Left lung (tissue), 10 donors: ENCODE measurements around the gene SH3TC1. TPM values are rescaled to one million over a fixed set of nuclear protein-coding genes. Genes with fewer than 3 reads are reported as not detected.
A peak's percentile ranks its signal among the peaks of the same experiment; 100 is the strongest.

Experiments
- ATAC-seq: fragments of 200-7000 bp; cut with Tn5 transposase; one replicate; pipeline ENCODE4 v1.9.1; 2020; ENCODE audit warnings: moderate library complexity
- DNase-seq, 4 donors: peaks; one replicate each; pipeline ENCODE4 v3.0.0-alpha.2; 2013 to 2020
- H3K27ac ChIP-seq, 2 donors: fragments of 200-600 bp; sonication (generic) in 1 of 2; one replicate each; pipeline versions ENCODE4 v1.5.0 to v1.8.0; 2020 to 2021
- H3K27me3 ChIP-seq, 2 donors: fragments of 200-600 bp; sonication (generic) in 1 of 2; one replicate each; pipeline versions ENCODE4 v1.5.0 to v1.8.0; 2020 to 2021
- H3K36me3 ChIP-seq, 2 donors: fragments of 200-600 bp; sonication (generic) in 1 of 2; one replicate each; pipeline versions ENCODE4 v1.5.0 to v1.8.0; 2020 to 2021
- H3K4me1 ChIP-seq, 2 donors: fragments of 200-600 bp; one replicate each; pipeline ENCODE4 v1.8.0; 2021
- H3K4me3 ChIP-seq, 2 donors: fragments of 200-600 bp; sonication (generic) in 1 of 2; one replicate each; pipeline versions ENCODE4 v1.5.0 to v1.8.0; 2020 to 2021; ENCODE audit warnings: mild to moderate bottlenecking in 1 of 2
- H3K9me3 ChIP-seq, 2 donors: fragments of 200-600 bp; sonication (generic) in 1 of 2; one replicate each; pipeline versions ENCODE4 v1.5.0 to v1.8.0; 2020 to 2021
- CTCF ChIP-seq, 2 donors: fragments of 200-600 bp; sonication (generic) in 1 of 2; IDR thresholded peaks; one replicate each; pipeline versions ENCODE4 v1.5.0 to v1.8.0; 2021; ENCODE audit warnings: antibody characterized with exemption in 2 of 2
- intact Hi-C, 2 donors: fragments of 100-400 bp; cut with DNase I; formaldehyde crosslinking; loops; one replicate each; pipeline versions ENCODE4 v1.11.2 to v1.14.2; 2022
- polyA plus RNA-seq, 6 donors: library from polyadenylated mRNA; unstranded; fragments of 120-200 nt; gene quantifications; one replicate each; pipeline ENCODE4 v1.2.1, GENCODE V29; 2013; ENCODE audit not compliant: insufficient read length in 6 of 6
- total RNA-seq, 2 donors: library from RNA; stranded (reverse); fragmentation: NEBNext Ultra II Directional; extraction: Animal tissue kit (Norgen Biotek cat#: 25700); gene quantifications; one replicate each; pipeline ENCODE4 v1.2.1, GENCODE V29; 2021
- donor health status: DM: no; HTN: yes; CAD: no.
- donor health status: DM: no; HTN: no; CAD: no.

Gene SH3TC1
- total and polyA plus RNA-seq, 8 donors: 22.0 to 46.1 (median 28.3) TPM

GRCh38 chr4:8159537-8160232 is 39.4 kb upstream of the SH3TC1 start:
- H3K9me3 ChIP-seq: no peaks in the 10 kb centered on the region
- peaks cover 4 to 39% of the 10 kb centered on the region in 2 donors for H3K27me3 ChIP-seq
- TF ChIP-seq CTCF (IDR thresholded peaks at IDR 0.05): no peak
- peak overlapping the region; percentile 59 to 72 for H3K4me3 ChIP-seq
- DNase-seq (no peak), ATAC-seq (no peak)
- H3K36me3 ChIP-seq: no peaks in the 10 kb centered on the region
- intact Hi-C loops: no loop called here
- H3K4me1 ChIP-seq: peaks cover 10 to 23% of the 10 kb centered on the region in 2 donors
- no peak overlapping the region for H3K27ac ChIP-seq

- intact Hi-C loops: no loop called here
- Histone ChIP-seq H3K9me3 (no peaks in the 10 kb centered on the region), H3K27ac (no peak overlapping the region), H3K36me3 (no peaks in the 10 kb centered on the region), H3K4me1 (peaks cover 10 to 23% of the 10 kb centered on the region in 2 donors), H3K27me3 (peaks cover 4 to 39% of the 10 kb centered on the region in 2 donors), H3K4me3 (no peak overlapping the region)
- no peak for TF ChIP-seq CTCF (IDR thresholded peaks at IDR 0.05)
- DNase-seq: peak in 1 of 4 donors; percentile 37
- ATAC-seq: no peak
Observed at GRCh38 chr4:8160233-8160560, 38.9 kb upstream of the SH3TC1 start.

GRCh38 chr4:8160572-8160971 is 38.5 kb upstream of the SH3TC1 start:
- peaks cover 10 to 23% of the 10 kb centered on the region in 2 donors for H3K4me1 ChIP-seq
- H3K9me3 ChIP-seq: no peaks in the 10 kb centered on the region
- peaks cover 4 to 39% of the 10 kb centered on the region in 2 donors for H3K27me3 ChIP-seq
- DNase-seq: no peak
- ATAC-seq: no peak
- intact Hi-C loops: no loop called here
- H3K27ac ChIP-seq: no peak overlapping the region
- H3K4me3 ChIP-seq: no peak overlapping the region
- TF ChIP-seq CTCF (IDR thresholded peaks at IDR 0.05): no peak
- no peaks in the 10 kb centered on the region for H3K36me3 ChIP-seq

GRCh38 chr4:8162625-8163024 is 36.5 kb upstream of the SH3TC1 start:
- H3K4me1 ChIP-seq: peaks cover 10 to 18% of the 10 kb centered on the region in 2 donors
- no peak overlapping the region for H3K27ac ChIP-seq
- no peaks in the 10 kb centered on the region for H3K9me3 ChIP-seq
- no peaks in the 10 kb centered on the region for H3K36me3 ChIP-seq
- DNase-seq: peak in 1 of 4 donors; percentile 11
- ATAC-seq: no peak
- H3K4me3 ChIP-seq: no peak overlapping the region
- H3K27me3 ChIP-seq: peaks cover 1 to 21% of the 10 kb centered on the region in 2 donors
- no peak for TF ChIP-seq CTCF (IDR thresholded peaks at IDR 0.05)
- intact Hi-C loops: no loop called here

- Histone ChIP-seq H3K4me3 (no peak overlapping the region), H3K36me3 (no peaks in the 10 kb centered on the region), H3K27ac (no peak overlapping the region), H3K4me1 (peaks cover 10 to 17% of the 10 kb centered on the region in 2 donors), H3K9me3 (peaks cover 0 to under 1% of the 10 kb centered on the region in 2 donors), H3K27me3 (peaks cover 0 to 17% of the 10 kb centered on the region in 2 donors)
- intact Hi-C loops: no loop called here
- ATAC-seq (no peak), DNase-seq (peak in 1 of 4 donors; percentile 72)
- TF ChIP-seq CTCF (IDR thresholded peaks at IDR 0.05): no peak
Observed at GRCh38 chr4:8163026-8163425, 36.1 kb upstream of the SH3TC1 start.
